HepG2 (cell line): ENCODE measurements around the gene CHCHD6. TPM values are rescaled to one million over a fixed set of nuclear protein-coding genes. Genes with fewer than 3 reads are reported as not detected.

Experiments used
- ADNP ChIP-seq: sonication (generic); formaldehyde crosslinking; IDR thresholded peaks from 2 replicates; pipeline ENCODE4 v1.4.0; 2020; ENCODE audit warnings: missing genetic modification reagents
- AHDC1 ChIP-seq: sonication (generic); formaldehyde crosslinking; IDR thresholded peaks from 2 replicates; pipeline ENCODE4 v1.5.1; 2020; ENCODE audit warnings: mild to moderate bottlenecking, missing genetic modification reagents, borderline replicate concordance
- BCLAF1 ChIP-seq: fragments of 450-650 bp; IDR thresholded peaks from 2 replicates; pipeline ENCODE4 v1.6.1; 2017; ENCODE audit warnings: mild to moderate bottlenecking
- FOXC1 ChIP-seq: sonication (generic); formaldehyde crosslinking; IDR thresholded peaks from 2 replicates; pipeline ENCODE4 v1.8.0; 2022; ENCODE audit warnings: mild to moderate bottlenecking, missing genetic modification reagents, borderline replicate concordance
- HOMEZ ChIP-seq: IDR thresholded peaks from 2 replicates; pipeline ENCODE4 v1.6.1; 2016; ENCODE audit warnings: low read depth
- KDM1A ChIP-seq: IDR thresholded peaks from 2 replicates; pipeline ENCODE4 v1.6.1; 2016; ENCODE audit warnings: missing compliant biosample characterization
- KLF15 ChIP-seq: sonication (generic); formaldehyde crosslinking; IDR thresholded peaks from 2 replicates; pipeline ENCODE4 v1.8.1; 2023; ENCODE audit warnings: borderline replicate concordance, mild to moderate bottlenecking, inconsistent platforms, missing genetic modification reagents, mixed read lengths
- MYPOP ChIP-seq: sonication (generic); formaldehyde crosslinking; IDR thresholded peaks from 2 replicates; pipeline ENCODE4 v1.8.1; 2023; ENCODE audit warnings: mild to moderate bottlenecking, moderate library complexity, missing genetic modification reagents
- PRDM4 ChIP-seq: sonication (generic); formaldehyde crosslinking; IDR thresholded peaks from 2 replicates; pipeline ENCODE4 v1.9.0; 2021; ENCODE audit warnings: missing genetic modification reagents, borderline replicate concordance
- TRIM24 ChIP-seq: sonication (generic); formaldehyde crosslinking; IDR thresholded peaks from 2 replicates; pipeline ENCODE4 v1.8.0; 2022; ENCODE audit warnings: mild to moderate bottlenecking, missing genetic modification reagents
- ZNF207 ChIP-seq: fragments of 450-650 bp; IDR thresholded peaks from 2 replicates; pipeline ENCODE4 v1.6.1; 2016; ENCODE audit warnings: antibody characterized with exemption, borderline replicate concordance
- ZNF639 ChIP-seq: conservative IDR thresholded peaks from 2 replicates; pipeline ENCODE4 v1.6.1; 2018; ENCODE audit warnings: missing genetic modification reagents
- polyA plus RNA-seq, 8 experiments: library from polyadenylated mRNA; depleted of rRNA in 3 of 8; stranded (reverse) in 7 of 8; unstranded in 1 of 8; fragments of >200 nt; fragmentation: Illumina TruSeq in 4 of 8; extraction: Trizol in 4 of 8; gene quantifications; 2 replicates each; pipeline versions ENCODE4 v1.2.1 to v1.2.3, GENCODE V29; 2011 to 2016; ENCODE audit warnings: low read depth in 4 of 8, missing spikeins in 1 of 8, mixed read lengths in 1 of 8; ENCODE audit not compliant: insufficient read depth in 1 of 8
- total RNA-seq, 5 experiments: library from RNA; depleted of rRNA; stranded (reverse); fragments of >200 nt; fragmentation: Illumina TruSeq; extraction: Trizol; gene quantifications; 2 replicates each; pipeline ENCODE4 v1.2.3, GENCODE V29; 2016; ENCODE audit warnings: low read depth in 1 of 5

CHCHD6 gene
- total and polyA plus RNA-seq, 2 of the 13 experiments (the other 11 are each of a cell fraction or from before 2014, with no cell fraction given) = 20.3 to 20.8 TPM

- no peak for TF ChIP-seq PRDM4 (CRISPR knock-in tag)
- peak; percentile 39; the same call in 1 of the 2 replicates for TF ChIP-seq ZNF639 (CRISPR knock-in tag)
- no peak for TF ChIP-seq AHDC1 (CRISPR knock-in tag)
- no peak for TF ChIP-seq FOXC1 (CRISPR knock-in tag)
- TF ChIP-seq BCLAF1 = no peak
- TF ChIP-seq ADNP (CRISPR knock-in tag) = peak; percentile 94
- TF ChIP-seq MYPOP = 0 out of 2 replicates have a peak, but pooled peaks have one; percentile 54
- TF ChIP-seq ZNF207 = no peak
- TF ChIP-seq HOMEZ (CRISPR knock-in tag) = no peak
- no peak for TF ChIP-seq KLF15 (CRISPR knock-in tag)
- TF ChIP-seq KDM1A = peak; percentile 99
- no peak for TF ChIP-seq TRIM24 (CRISPR knock-in tag)
Measured at GRCh38 chr3:126982471-126983175, 278.6 kb downstream of the CHCHD6 start, which contains the start of gene PLXNA1 (continued).
